ENCODE results near the gene HLTF. TPM values are rescaled to one million over a fixed set of nuclear protein-coding genes. Genes with fewer than 3 reads are reported as not detected.
"Not testable (repeated sequence)": the region's sequence is repeated elsewhere in the genome, so short reads cannot be mapped to it uniquely, and the experiment has no call there.

HLTF gene
- total RNA-seq, 2 experiments from 2014 or later, result 18.7 to 20.4 TPM

DNA sequence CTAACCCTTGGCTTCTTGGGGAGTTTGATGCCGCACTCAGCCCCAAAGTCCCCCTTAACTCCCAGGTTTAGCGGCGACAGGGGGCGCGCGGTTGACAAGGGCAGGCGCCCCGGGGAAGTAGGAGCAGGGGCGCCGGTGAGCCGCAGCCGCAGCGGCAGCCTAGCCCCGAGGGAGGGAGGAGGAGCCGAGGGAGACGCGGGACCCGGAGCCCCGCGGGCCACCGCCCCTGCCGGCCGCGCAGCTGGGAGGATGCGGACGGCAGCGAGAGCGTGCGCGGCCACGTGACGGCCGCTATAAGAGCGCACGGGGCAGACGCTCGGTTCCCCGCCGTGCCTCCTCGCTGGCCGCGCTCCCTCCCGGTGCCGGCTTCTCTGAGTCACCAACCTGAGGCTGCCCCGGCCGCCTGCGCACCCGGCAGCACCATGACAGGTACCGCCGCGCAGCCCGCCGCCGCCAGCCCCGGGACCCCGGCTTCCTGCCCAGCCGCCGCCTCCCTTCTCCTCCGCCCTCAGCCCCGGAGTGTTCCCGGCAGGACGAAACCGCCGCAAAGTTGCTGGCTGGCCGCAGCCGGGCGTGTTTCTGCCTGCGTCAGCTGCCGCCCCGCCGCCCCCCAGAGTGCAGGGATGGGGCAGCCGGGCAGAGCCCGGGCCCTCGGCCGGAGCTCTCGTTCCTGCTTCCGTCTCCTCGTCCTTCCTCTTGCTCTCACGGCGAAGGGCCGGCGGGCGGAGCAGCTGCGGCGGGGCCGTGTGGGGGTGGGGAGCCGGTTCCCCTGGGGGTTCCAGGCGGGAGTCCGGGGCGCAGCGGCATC lies 94.9 kb downstream of the HLTF start, which contains the start of gene GYG1:
Gene GYG1 (plus strand): TSS at position 322 of the 808 bp plus-strand sequence. CDS start 101 bp downstream, at position 423.
- H3K27ac Mint-ChIP-seq, result peak within 1 kb of the TSS; percentile 86
- peak; percentile 73 for DNase-seq
- H3K4me1 Mint-ChIP-seq, result peaks cover 30% of the 10 kb centered on the region
- ChIA-PET POLR2A (interaction anchor here (0.5 kb wide), 1 partner anchor 713 kb away, joined by 3 read pairs; no protein-coding TSS in a partner anchor), CTCF (interaction anchor here (0.9 to 1.6 kb wide), 6 partner anchors 10 to 289 kb away, joined by 3 to 5 read pairs (median 4); no protein-coding TSS in a partner anchor)
- H3K9me3 Mint-ChIP-seq, result no peaks in the 10 kb centered on the region
- H3K36me3 Mint-ChIP-seq (ENCODE audit: low read depth), result peaks cover 30% of the 10 kb centered on the region
- no peaks in the 10 kb centered on the region for H3K27me3 Mint-ChIP-seq
- H3K4me3 Mint-ChIP-seq, result peak within 1 kb of the TSS; percentile 75

DNA sequence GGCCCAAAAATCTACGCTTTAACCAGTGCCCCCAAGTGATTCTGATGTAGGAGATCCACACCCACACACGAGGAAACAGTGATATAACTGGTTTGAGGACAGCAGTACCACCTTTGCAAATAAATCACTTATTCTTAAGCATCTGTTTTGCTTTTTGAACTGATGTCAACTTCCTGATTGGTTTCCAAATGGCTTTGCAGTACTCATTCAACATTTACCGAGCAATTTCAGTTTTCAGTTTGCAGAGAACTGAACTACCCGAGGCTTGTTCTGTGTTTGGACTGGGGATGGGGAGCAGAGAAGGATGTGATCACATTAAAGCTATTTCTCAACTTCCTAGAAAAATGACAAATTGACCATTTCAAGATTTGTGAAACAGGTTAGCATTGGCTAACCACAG lies 96.1 kb downstream of the HLTF start:
- H3K27ac Mint-ChIP-seq, result peak overlapping the region; percentile 86
- H3K9me3 Mint-ChIP-seq, result no peaks in the 10 kb centered on the region
- peaks cover 2% of the 10 kb centered on the region for H3K27me3 Mint-ChIP-seq
- peaks cover 18% of the 10 kb centered on the region for H3K36me3 Mint-ChIP-seq (ENCODE audit: low read depth)
- no peak for DNase-seq
- CTCF ChIA-PET, result interaction anchor here (0.6 to 1.5 kb wide), 3 partner anchors 12 to 200 kb away, joined by 3 to 5 read pairs (median 3); no protein-coding TSS in a partner anchor
- peaks cover 29% of the 10 kb centered on the region for H3K4me1 Mint-ChIP-seq
- POLR2A ChIA-PET, result interaction anchor here (0.6 to 0.8 kb wide), 2 partner anchors 10 to 27 kb away, joined by 3 to 7 read pairs; no protein-coding TSS in a partner anchor
- H3K4me3 Mint-ChIP-seq, result peak overlapping the region; percentile 75

DNA sequence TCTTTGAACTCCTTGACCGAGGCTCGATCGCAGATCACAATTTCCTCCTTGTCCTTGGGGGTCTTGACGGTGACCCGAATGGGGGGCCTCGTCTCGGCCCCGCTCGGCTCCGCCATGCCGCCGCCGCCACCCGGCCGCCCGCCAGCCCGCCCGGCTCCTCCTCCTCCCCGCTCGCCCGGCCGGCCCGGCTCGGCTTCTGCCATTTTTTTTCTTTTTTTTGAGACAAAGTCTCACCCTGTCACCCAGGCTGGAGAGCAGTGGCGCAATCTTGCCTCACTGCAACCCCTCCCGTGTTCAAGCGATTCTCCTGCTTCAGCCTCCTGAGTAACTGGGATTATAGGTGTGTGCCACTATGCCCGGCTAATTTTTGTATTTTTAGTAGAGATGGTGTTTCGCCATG lies 98.8 kb downstream of the HLTF start:
- CTCF ChIA-PET; DNase-seq; H3K36me3 Mint-ChIP-seq (ENCODE audit: low read depth); H3K4me3 Mint-ChIP-seq; H3K27ac Mint-ChIP-seq; H3K9me3 Mint-ChIP-seq; POLR2A ChIA-PET: not testable (repeated sequence)
- Mint-ChIP-seq H3K4me1 (peaks cover 14% of the 10 kb centered on the region), H3K27me3 (peaks cover 12% of the 10 kb centered on the region)

DNA sequence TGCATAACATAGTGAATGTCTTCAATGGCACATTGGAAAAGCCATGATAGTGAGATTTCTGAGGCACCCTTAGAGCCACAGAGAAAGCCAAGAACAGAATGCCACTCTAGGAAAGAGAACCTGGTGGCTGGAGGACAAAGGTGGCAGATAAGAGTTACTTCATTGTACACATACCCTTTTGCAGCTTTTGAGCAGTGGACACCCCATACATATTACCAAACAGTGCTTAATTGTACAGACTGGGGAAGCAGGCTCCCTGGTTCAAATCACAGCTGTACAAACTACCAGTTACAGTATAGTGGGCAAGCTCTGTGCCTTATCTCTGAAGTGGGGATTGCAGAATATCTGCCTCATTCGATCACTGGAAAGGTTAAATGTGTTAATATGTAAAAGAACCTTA lies 105.1 kb downstream of the HLTF start:
- CTCF ChIA-PET, result no interaction called here
- no peak overlapping the region for H3K27ac Mint-ChIP-seq
- no peaks in the 10 kb centered on the region for H3K4me1 Mint-ChIP-seq
- H3K27me3 Mint-ChIP-seq, result peaks cover 18% of the 10 kb centered on the region
- POLR2A ChIA-PET, result no interaction called here
- no peaks in the 10 kb centered on the region for H3K36me3 Mint-ChIP-seq (ENCODE audit: low read depth)
- no peak overlapping the region for H3K4me3 Mint-ChIP-seq
- no peak for DNase-seq
- H3K9me3 Mint-ChIP-seq, result no peaks in the 10 kb centered on the region

Other genes with a start within 250 kb of the HLTF start
- not detected for gene CPA3, start 221.2 kb downstream of the HLTF start, total RNA-seq
- gene GYG1, start 95.0 kb downstream of the HLTF start, total RNA-seq, result 10 to 100 TPM; 32.6 to 38.5 TPM
- 10 to 100 TPM; 24.8 to 29.4 TPM for gene HPS3, start 43.1 kb upstream of the HLTF start, total RNA-seq
- not detected for gene CP, start 135.3 kb upstream of the HLTF start, total RNA-seq
- not detected for gene TM4SF18, start 247.1 kb upstream of the HLTF start, total RNA-seq